GM12878 (cell line): ENCODE data around the gene ADCK1. TPM values are rescaled to one million over a fixed set of nuclear protein-coding genes. Genes with fewer than 3 reads are reported as not detected.

Experiments used
- BCL3 ChIP-seq: IDR thresholded peaks from 2 replicates; pipeline ENCODE4 v1.6.1; 2011; ENCODE audit warnings: borderline replicate concordance, low read depth, mild to moderate bottlenecking, moderate library complexity, low read length; ENCODE audit not compliant: insufficient read depth, poor library complexity, severe bottlenecking
- IKZF2 ChIP-seq, 2 experiments: fragments of 450-650 bp; IDR thresholded peaks; 2 replicates each; pipeline ENCODE4 v1.6.1; 2017; ENCODE audit warnings: mild to moderate bottlenecking in 2 of 2, moderate library complexity in 2 of 2
- NFYA ChIP-seq: IDR thresholded peaks from 2 replicates; pipeline ENCODE4 v1.6.1; 2011; ENCODE audit warnings: low read depth, mild to moderate bottlenecking, low read length, improper control_type of control experiment, borderline replicate concordance
- POLR2AphosphoS2 ChIP-seq: IDR thresholded peaks from 2 replicates; pipeline ENCODE4 v1.6.1; 2011; ENCODE audit warnings: low read depth, mild to moderate bottlenecking, low read length, improper control_type of control experiment, moderate library complexity
- SMAD5 ChIP-seq: IDR thresholded peaks from 2 replicates; pipeline ENCODE4 v1.6.1; 2016; ENCODE audit warnings: antibody characterized with exemption, low read depth
- SMC3 ChIP-seq: IDR thresholded peaks from 2 replicates; pipeline ENCODE4 v1.6.1; 2011; ENCODE audit warnings: low read length, improper control_type of control experiment, borderline replicate concordance
- YY1 ChIP-seq: IDR thresholded peaks from 2 replicates; pipeline ENCODE4 v1.6.1; 2011; ENCODE audit warnings: low read depth, mild to moderate bottlenecking, low read length
- ZNF207 ChIP-seq: fragments of 450-650 bp; IDR thresholded peaks from 2 replicates; pipeline ENCODE4 v1.6.1; 2014; ENCODE audit warnings: antibody characterized with exemption, mild to moderate bottlenecking, borderline replicate concordance
- ZNF384 ChIP-seq: IDR thresholded peaks from 2 replicates; pipeline ENCODE4 v1.6.1; 2012; ENCODE audit warnings: low read depth, mild to moderate bottlenecking, low read length, improper control_type of control experiment, borderline replicate concordance
- polyA plus RNA-seq, 11 experiments: library from polyadenylated mRNA; depleted of rRNA in 4 of 11; unstranded in 6 of 11; stranded (reverse) in 5 of 11; fragments of >200 nt; fragmentation: Nextera tagmentation in 4 of 11; fragmentation: Illumina TruSeq in 1 of 11; extraction: Ambion mirVana in 4 of 11; extraction: Trizol in 1 of 11; gene quantifications; 1 replicate in 1 of 11; 2 replicates in 10 of 11; pipeline versions ENCODE4 v1.2.1 to v1.2.3, GENCODE V29; 2011 to 2016; ENCODE audit warnings: inconsistent platforms in 2 of 11, missing spikeins in 2 of 11, low read depth in 1 of 11
- total RNA-seq, 4 experiments: library from RNA; depleted of rRNA in 3 of 4; stranded (reverse); fragments of >200 nt in 3 of 4; fragmentation: Illumina TruSeq in 1 of 4; extraction: Trizol in 1 of 4; gene quantifications; 2 replicates each; pipeline versions ENCODE4 v1.2.1 to v1.2.3, GENCODE V29; 2013 to 2021
- TF ChIP-seq, protein P1 (sequence below): IDR thresholded peaks from 2 replicates; pipeline ENCODE4 v1.6.1; 2012; ENCODE audit warnings: improper control_type of control experiment, low read depth, low read length; ENCODE audit not compliant: insufficient replicate concordance

Gene ADCK1
- total and polyA plus RNA-seq, 10 of the 15 experiments (the other 5 are each of a cell fraction or from before 2014, with no cell fraction given), result 3.3 to 8.5 (median 5.1) TPM

- TF ChIP-seq YY1 (no peak), SMC3 (no peak), POLR2AphosphoS2 (no peak), BCL3 (no peak), ZNF384 (no peak), ZNF207 (no peak), IKZF2 (IDR thresholded peaks at IDR 0.05) (no peak), SMAD5 (no peak), NFYA (no peak)
- TF ChIP-seq, protein P1, sequence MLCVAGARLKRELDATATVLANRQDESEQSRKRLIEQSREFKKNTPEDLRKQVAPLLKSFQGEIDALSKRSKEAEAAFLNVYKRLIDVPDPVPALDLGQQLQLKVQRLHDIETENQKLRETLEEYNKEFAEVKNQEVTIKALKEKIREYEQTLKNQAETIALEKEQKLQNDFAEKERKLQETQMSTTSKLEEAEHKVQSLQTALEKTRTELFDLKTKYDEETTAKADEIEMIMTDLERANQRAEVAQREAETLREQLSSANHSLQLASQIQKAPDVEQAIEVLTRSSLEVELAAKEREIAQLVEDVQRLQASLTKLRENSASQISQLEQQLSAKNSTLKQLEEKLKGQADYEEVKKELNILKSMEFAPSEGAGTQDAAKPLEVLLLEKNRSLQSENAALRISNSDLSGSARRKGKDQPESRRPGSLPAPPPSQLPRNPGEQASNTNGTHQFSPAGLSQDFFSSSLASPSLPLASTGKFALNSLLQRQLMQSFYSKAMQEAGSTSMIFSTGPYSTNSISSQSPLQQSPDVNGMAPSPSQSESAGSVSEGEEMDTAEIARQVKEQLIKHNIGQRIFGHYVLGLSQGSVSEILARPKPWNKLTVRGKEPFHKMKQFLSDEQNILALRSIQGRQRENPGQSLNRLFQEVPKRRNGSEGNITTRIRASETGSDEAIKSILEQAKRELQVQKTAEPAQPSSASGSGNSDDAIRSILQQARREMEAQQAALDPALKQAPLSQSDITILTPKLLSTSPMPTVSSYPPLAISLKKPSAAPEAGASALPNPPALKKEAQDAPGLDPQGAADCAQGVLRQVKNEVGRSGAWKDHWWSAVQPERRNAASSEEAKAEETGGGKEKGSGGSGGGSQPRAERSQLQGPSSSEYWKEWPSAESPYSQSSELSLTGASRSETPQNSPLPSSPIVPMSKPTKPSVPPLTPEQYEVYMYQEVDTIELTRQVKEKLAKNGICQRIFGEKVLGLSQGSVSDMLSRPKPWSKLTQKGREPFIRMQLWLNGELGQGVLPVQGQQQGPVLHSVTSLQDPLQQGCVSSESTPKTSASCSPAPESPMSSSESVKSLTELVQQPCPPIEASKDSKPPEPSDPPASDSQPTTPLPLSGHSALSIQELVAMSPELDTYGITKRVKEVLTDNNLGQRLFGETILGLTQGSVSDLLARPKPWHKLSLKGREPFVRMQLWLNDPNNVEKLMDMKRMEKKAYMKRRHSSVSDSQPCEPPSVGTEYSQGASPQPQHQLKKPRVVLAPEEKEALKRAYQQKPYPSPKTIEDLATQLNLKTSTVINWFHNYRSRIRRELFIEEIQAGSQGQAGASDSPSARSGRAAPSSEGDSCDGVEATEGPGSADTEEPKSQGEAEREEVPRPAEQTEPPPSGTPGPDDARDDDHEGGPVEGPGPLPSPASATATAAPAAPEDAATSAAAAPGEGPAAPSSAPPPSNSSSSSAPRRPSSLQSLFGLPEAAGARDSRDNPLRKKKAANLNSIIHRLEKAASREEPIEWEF, result no peak
Measured at GRCh38 chr14:77921818-77922217, 121.9 kb downstream of the ADCK1 start (continued).
